Thoracic aorta (tissue), 2 donors: ENCODE measurements around the gene LCAT. TPM values are rescaled to one million over a fixed set of nuclear protein-coding genes. Genes with fewer than 3 reads are reported as not detected.
"Not testable (repeated sequence)": the region's sequence is repeated elsewhere in the genome, so short reads cannot be mapped to it uniquely, and the experiment has no call there.

Experiments used
- ATAC-seq: fragments of 150-250 bp; one replicate; pipeline ENCODE4 v1.8.0; 2017; ENCODE audit warnings: low read depth; ENCODE audit not compliant: insufficient number of reproducible peaks, low FRiP score
- DNase-seq: peaks from one replicate; pipeline ENCODE4 v3.0.0-alpha.2; 2020; ENCODE audit warnings: low spot score
- H3K27ac ChIP-seq, 2 donors: fragments of 200-600 bp; sonication (generic); 1 replicate in 1 of 2; 2 replicates in 1 of 2; pipeline ENCODE4 v1.5.1; 2016; ENCODE audit warnings: mild to moderate bottlenecking in 2 of 2, moderate library complexity in 2 of 2
- H3K27me3 ChIP-seq: fragments of 200-600 bp; sonication (generic); replicated peaks from 2 replicates; pipeline ENCODE4 v1.6.0; 2016; ENCODE audit warnings: mild to moderate bottlenecking; ENCODE audit not compliant: insufficient read depth
- H3K36me3 ChIP-seq: fragments of 200-600 bp; sonication (generic); one replicate; pipeline ENCODE4 v1.5.1; 2016
- H3K4me1 ChIP-seq, 2 donors: fragments of 200-600 bp; sonication (generic); 1 replicate in 1 of 2; 2 replicates in 1 of 2; pipeline versions ENCODE4 v1.5.1 to v1.6.0; 2016; ENCODE audit warnings: low read depth in 2 of 2, mild to moderate bottlenecking in 1 of 2; ENCODE audit not compliant: control insufficient read depth in 1 of 2
- H3K4me3 ChIP-seq: fragments of 200-600 bp; sonication (generic); 2 replicates; pipeline ENCODE4 v1.5.1; 2016; ENCODE audit warnings: mild to moderate bottlenecking
- H3K9me3 ChIP-seq: fragments of 200-600 bp; sonication (generic); 2 replicates; pipeline ENCODE4 v1.5.1; 2016
- CTCF ChIP-seq: fragments of 200-600 bp; sonication (generic); IDR thresholded peaks from one replicate; pipeline ENCODE4 v1.5.1; 2019; ENCODE audit warnings: antibody characterized with exemption
- total RNA-seq, 2 donors: library from RNA; depleted of rRNA; stranded (reverse); fragments of >200 nt; gene quantifications; one replicate each; pipeline versions ENCODE4 v1.1.0 to v1.2.3, GENCODE V29; 2016

LCAT gene
- total RNA-seq, 2 donors from 2014 or later = 28.1 to 46.6 TPM

- no peak for ATAC-seq
- no peak overlapping the region for H3K4me3 ChIP-seq
- no peaks in the 10 kb centered on the region for H3K9me3 ChIP-seq
- TF ChIP-seq CTCF = no peak
- peak overlapping the region; percentile 13 to 43 for H3K27ac ChIP-seq
- H3K36me3 ChIP-seq = no peaks in the 10 kb centered on the region
- H3K4me1 ChIP-seq = peaks cover 18 to 38% of the 10 kb centered on the region in 2 donors
- no peak for DNase-seq
- H3K27me3 ChIP-seq = no peaks in the 10 kb centered on the region
Observed at GRCh38 chr16:67917852-67918236, 26.1 kb downstream of the LCAT start.

DNA sequence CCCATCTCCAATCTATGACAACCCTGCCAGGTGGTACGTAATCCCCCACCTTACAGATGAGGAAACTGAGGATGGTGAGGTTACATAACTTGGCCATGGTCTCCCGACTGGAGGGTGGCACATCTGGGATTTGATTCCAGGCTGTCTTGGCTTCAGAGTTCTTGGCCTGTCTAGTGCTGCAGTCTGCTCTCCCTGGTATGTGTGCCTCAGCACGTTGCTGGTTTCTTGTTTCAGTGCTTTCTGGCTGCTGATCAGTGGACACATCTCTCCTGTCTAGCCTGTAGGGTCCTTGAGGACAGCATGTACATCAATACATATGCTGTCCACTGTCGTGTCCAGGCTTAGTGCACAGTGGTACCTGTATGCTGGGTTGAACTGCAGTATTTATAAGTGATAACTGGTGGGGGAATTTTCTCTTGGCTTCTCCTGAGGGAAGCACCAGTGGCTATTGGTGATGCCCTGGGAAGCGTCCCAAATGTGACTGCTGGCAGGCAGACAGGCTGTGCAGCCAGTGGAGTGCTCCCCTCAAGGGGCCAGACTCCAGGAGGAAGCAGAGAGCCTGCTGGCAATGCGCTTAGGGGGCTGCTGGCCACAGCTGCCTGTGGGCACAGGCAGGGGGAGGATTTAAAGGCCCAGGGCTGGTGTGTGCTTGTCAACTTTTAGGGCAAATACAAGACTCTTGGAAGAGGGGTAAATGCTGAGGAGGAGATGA lies 26.6 kb downstream of the LCAT start:
- ATAC-seq (no peak), DNase-seq (no peak)
- Histone ChIP-seq H3K9me3 (no peaks in the 10 kb centered on the region), H3K27me3 (no peaks in the 10 kb centered on the region), H3K27ac (peak overlapping the region; percentile 13 to 43), H3K36me3 (no peaks in the 10 kb centered on the region), H3K4me1 (peaks cover 18 to 38% of the 10 kb centered on the region in 2 donors), H3K4me3 (no peak overlapping the region)
- TF ChIP-seq CTCF = no peak

- ATAC-seq = no peak
- no peak overlapping the region for H3K4me3 ChIP-seq
- peak overlapping the region; percentile 13 to 35 for H3K27ac ChIP-seq
- no peaks in the 10 kb centered on the region for H3K36me3 ChIP-seq
- DNase-seq = no peak
- H3K27me3 ChIP-seq = no peaks in the 10 kb centered on the region
- H3K9me3 ChIP-seq = no peaks in the 10 kb centered on the region
- H3K4me1 ChIP-seq = peaks cover 18 to 38% of the 10 kb centered on the region in 2 donors
- TF ChIP-seq CTCF = no peak
Observed at GRCh38 chr16:67915831-67916723, 27.8 kb downstream of the LCAT start.

DNA sequence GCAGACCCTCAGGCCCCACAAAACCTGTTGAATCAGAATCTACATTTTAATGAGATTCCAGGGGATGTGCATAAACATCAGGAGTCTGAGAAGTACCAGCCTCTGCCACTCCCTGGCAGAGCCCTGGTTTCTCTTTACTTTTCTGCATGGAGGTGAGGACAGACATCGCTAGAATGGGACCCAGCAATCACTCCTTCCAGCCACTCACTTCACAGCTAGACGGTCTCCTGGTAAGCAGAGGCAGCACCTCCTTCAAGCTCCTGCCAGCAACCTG lies 28.5 kb downstream of the LCAT start:
- H3K36me3 ChIP-seq, ATAC-seq, H3K9me3 ChIP-seq, DNase-seq, H3K27ac ChIP-seq, H3K4me3 ChIP-seq, H3K27me3 ChIP-seq: not testable (repeated sequence)
- H3K4me1 ChIP-seq = peaks cover 18 to 38% of the 10 kb centered on the region in 2 donors

- DNase-seq (no peak), ATAC-seq (no peak)
- Histone ChIP-seq H3K9me3 (no peaks in the 10 kb centered on the region), H3K27ac (no peak overlapping the region), H3K36me3 (peaks cover 9% of the 10 kb centered on the region), H3K4me3 (no peak overlapping the region), H3K27me3 (no peaks in the 10 kb centered on the region), H3K4me1 (peaks cover 18 to 38% of the 10 kb centered on the region in 2 donors)
- no peak for TF ChIP-seq CTCF
Observed at GRCh38 chr16:67914758-67915495, 29.0 kb downstream of the LCAT start.
